Upper lobe of left lung (tissue), 6 donors: Measurements from ENCODE around the gene OPCML. TPM values are rescaled to one million over a fixed set of nuclear protein-coding genes. Genes with fewer than 3 reads are reported as not detected.
A peak's percentile ranks its signal among the peaks of the same experiment; 100 is the strongest.

Source experiments
- ATAC-seq, 2 donors: fragments of 200-7000 bp; cut with Tn5 transposase; one replicate each; pipeline ENCODE4 v1.9.1; 2022; ENCODE audit warnings: mild to moderate bottlenecking in 2 of 2, moderate library complexity in 2 of 2; ENCODE audit not compliant: low FRiP score in 2 of 2
- DNase-seq, 2 donors: peaks; one replicate each; pipeline ENCODE4 v3.0.0-alpha.2; 2019 to 2020
- H3K27ac ChIP-seq, 4 donors: fragments of 200-600 bp; sonication (generic); one replicate each; pipeline ENCODE4 v1.5.1; 2016 to 2019
- H3K27me3 ChIP-seq, 4 donors: fragments of 200-600 bp; sonication (generic); one replicate each; pipeline ENCODE4 v1.5.1; 2017 to 2019
- H3K36me3 ChIP-seq, 4 donors: fragments of 200-600 bp; sonication (generic); one replicate each; pipeline ENCODE4 v1.5.1; 2016 to 2019
- H3K4me1 ChIP-seq, 4 donors: fragments of 200-600 bp; sonication (generic); one replicate each; pipeline ENCODE4 v1.5.1; 2018 to 2019
- H3K4me3 ChIP-seq, 4 donors: fragments of 200-600 bp; sonication (generic); one replicate each; pipeline ENCODE4 v1.5.1; 2017 to 2019; ENCODE audit warnings: mild to moderate bottlenecking in 2 of 4, moderate library complexity in 1 of 4
- H3K9me3 ChIP-seq, 4 donors: fragments of 200-600 bp; sonication (generic); one replicate each; pipeline ENCODE4 v1.5.1; 2018 to 2019
- CTCF ChIP-seq, 6 experiments: fragments of 450-650 bp in 4 of 6; fragments of 200-600 bp in 2 of 6; sonication (generic) in 2 of 6; IDR thresholded peaks; one replicate each; pipeline ENCODE4 v1.5.1; 2016 to 2019; ENCODE audit warnings: antibody characterized with exemption in 6 of 6
- EP300 ChIP-seq, 4 donors: sonication (generic); formaldehyde crosslinking; IDR thresholded peaks; one replicate each; pipeline ENCODE4 v1.5.1; 2017; ENCODE audit warnings: antibody characterized with exemption in 4 of 4, control low read depth in 2 of 4
- POLR2A ChIP-seq, 4 donors: fragments of 450-650 bp; IDR thresholded peaks; one replicate each; pipeline ENCODE4 v1.5.1; 2016 to 2017; ENCODE audit warnings: antibody characterized with exemption in 4 of 4, mild to moderate bottlenecking in 2 of 4
- POLR2AphosphoS5 ChIP-seq, 2 donors: sonication (generic); formaldehyde crosslinking; IDR thresholded peaks; one replicate each; pipeline ENCODE4 v1.5.1; 2017; ENCODE audit warnings: antibody characterized with exemption in 2 of 2
- WGBS, 2 donors: methylation state at CpG; one replicate each; pipeline ENCODE4 v1.1.5; 2017 to 2018; 5-methylcytosine and 5-hydroxymethylcytosine counted together
- total RNA-seq, 6 donors: library from RNA; depleted of rRNA in 4 of 6; stranded (reverse); fragments of >200 nt in 4 of 6; gene quantifications; one replicate each; pipeline versions ENCODE4 v1.1.0 to v1.2.1, GENCODE V29; 2016 to 2021
- donor health status: DM: no; HTN: no; CAD: no; lungs with moderate emphysema.
- donor health status: DM: no; HTN: yes; CAD: no; lungs with severe emphysema.

OPCML gene
- total RNA-seq, 6 donors from 2014 or later, result 0.10 TPM; not detected in 5

GRCh38 chr11:133014337-133014736 lies 518.0 kb downstream of the OPCML start:
- DNase-seq (no peak), ATAC-seq (no peak)
- Histone ChIP-seq H3K27me3 (no peaks in the 10 kb centered on the region), H3K27ac (no peak overlapping the region), H3K36me3 (no peaks in the 10 kb centered on the region), H3K4me1 (no peaks in the 10 kb centered on the region), H3K4me3 (no peak overlapping the region), H3K9me3 (no peaks in the 10 kb centered on the region)
- 77% methylated on average over 5 of the region's 5 CpGs for WGBS, 2 donors
- TF ChIP-seq CTCF (IDR thresholded peaks at IDR 0.05) (no peak), EP300 (IDR thresholded peaks at IDR 0.05) (no peak), POLR2AphosphoS5 (IDR thresholded peaks at IDR 0.05) (no peak), POLR2A (IDR thresholded peaks at IDR 0.05) (no peak)

GRCh38 chr11:133012803-133013202 lies 519.5 kb downstream of the OPCML start:
- H3K4me1 ChIP-seq, result no peaks in the 10 kb centered on the region
- no peak overlapping the region for H3K27ac ChIP-seq
- TF ChIP-seq POLR2A (IDR thresholded peaks at IDR 0.05), result no peak
- TF ChIP-seq POLR2AphosphoS5 (IDR thresholded peaks at IDR 0.05), result no peak
- TF ChIP-seq CTCF (IDR thresholded peaks at IDR 0.05), result no peak
- no peak for TF ChIP-seq EP300 (IDR thresholded peaks at IDR 0.05)
- DNase-seq (no peak), ATAC-seq (no peak)
- H3K4me3 ChIP-seq, result no peak overlapping the region
- 84 to 96% methylated on average over 4 of the region's 4 CpGs for WGBS, 2 donors
- no peaks in the 10 kb centered on the region for H3K9me3 ChIP-seq
- no peaks in the 10 kb centered on the region for H3K27me3 ChIP-seq
- H3K36me3 ChIP-seq, result no peaks in the 10 kb centered on the region

GRCh38 chr11:133011604-133012003 lies 520.7 kb downstream of the OPCML start:
- TF ChIP-seq CTCF (IDR thresholded peaks at IDR 0.05) (no peak), POLR2A (IDR thresholded peaks at IDR 0.05) (no peak), POLR2AphosphoS5 (IDR thresholded peaks at IDR 0.05) (no peak), EP300 (IDR thresholded peaks at IDR 0.05) (no peak)
- Histone ChIP-seq H3K36me3 (no peaks in the 10 kb centered on the region), H3K9me3 (no peaks in the 10 kb centered on the region), H3K4me3 (no peak overlapping the region), H3K27me3 (no peaks in the 10 kb centered on the region), H3K27ac (no peak overlapping the region), H3K4me1 (no peaks in the 10 kb centered on the region)
- no peak for ATAC-seq
- WGBS, 2 donors, result 52 to 58% methylated on average over 2 of the region's 2 CpGs
- no peak for DNase-seq

GRCh38 chr11:133007027-133007584 lies 525.2 kb downstream of the OPCML start:
- Histone ChIP-seq H3K4me3 (no peak overlapping the region), H3K4me1 (no peaks in the 10 kb centered on the region), H3K36me3 (no peaks in the 10 kb centered on the region), H3K9me3 (no peaks in the 10 kb centered on the region), H3K27ac (no peak overlapping the region), H3K27me3 (no peaks in the 10 kb centered on the region)
- DNase-seq (no peak), ATAC-seq (no peak)
- TF ChIP-seq POLR2A (IDR thresholded peaks at IDR 0.05), result no peak
- TF ChIP-seq EP300 (IDR thresholded peaks at IDR 0.05), result no peak
- TF ChIP-seq CTCF (IDR thresholded peaks at IDR 0.05), result no peak
- no peak for TF ChIP-seq POLR2AphosphoS5 (IDR thresholded peaks at IDR 0.05)
- 51 to 62% methylated on average over 2 of the region's 2 CpGs for WGBS, 2 donors

- H3K27me3 ChIP-seq, result no peaks in the 10 kb centered on the region
- ATAC-seq (no peak), DNase-seq (peak in 1 of 2 donors; percentile 49)
- 79% methylated on average over 13 of the region's 13 CpGs for WGBS, 2 donors
- H3K4me3 ChIP-seq, result no peak overlapping the region
- no peak for TF ChIP-seq POLR2AphosphoS5 (IDR thresholded peaks at IDR 0.05)
- TF ChIP-seq EP300 (IDR thresholded peaks at IDR 0.05), result no peak
- no peak for TF ChIP-seq CTCF (IDR thresholded peaks at IDR 0.05)
- no peak for TF ChIP-seq POLR2A (IDR thresholded peaks at IDR 0.05)
- H3K9me3 ChIP-seq, result no peaks in the 10 kb centered on the region
- no peaks in the 10 kb centered on the region for H3K4me1 ChIP-seq
- no peaks in the 10 kb centered on the region for H3K36me3 ChIP-seq
- H3K27ac ChIP-seq, result no peak overlapping the region
These were observed 527.9 kb downstream of the OPCML start for GRCh38 chr11:133004369-133004768.
